ENCODE data around the gene ELK3.

Gene ELK3

DNA sequence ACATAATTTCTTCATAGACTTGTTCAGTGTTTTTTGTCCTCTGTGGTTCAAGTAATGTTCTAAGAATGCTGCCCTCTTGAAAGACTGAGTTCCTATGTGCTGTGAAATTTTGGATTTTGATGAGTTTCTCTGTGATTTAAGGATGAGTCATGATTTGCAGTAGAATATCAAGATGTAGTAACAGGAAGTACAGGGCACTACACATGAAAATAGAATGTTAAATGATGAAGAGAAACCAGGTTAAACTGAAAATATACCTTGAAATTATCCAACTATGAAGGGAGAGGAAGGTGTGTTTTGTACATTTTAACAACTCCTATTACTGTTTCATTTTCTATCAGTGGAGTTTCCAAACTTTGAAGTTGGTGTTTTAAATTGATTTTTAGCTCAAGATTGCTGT is 4.8 kb downstream of the ELK3 start:
- H3K9me2 ChIP-seq (replicated peaks; ENCODE audit: insufficient read depth, low read length): no peaks in the 10 kb centered on the region
- no peaks in the 10 kb centered on the region for H3K36me3 ChIP-seq (ENCODE audit: low read length)
- TF ChIP-seq EZH2phosphoT487 (conservative IDR thresholded peaks at IDR 0.05; ENCODE audit: low read length): no peak
- H3F3A ChIP-seq (ENCODE audit: insufficient read depth): no peaks in the 10 kb centered on the region
- no peaks in the 10 kb centered on the region for H4K20me1 ChIP-seq (ENCODE audit: low read depth, low read length)
- no peak overlapping the region for H3K4me3 ChIP-seq (ENCODE audit: insufficient read depth, low read length, poor library complexity, severe bottlenecking)
- no peaks in the 10 kb centered on the region; the same call in 1 of the 2 replicates for H3K27me3 ChIP-seq (ENCODE audit: low read length)
- no peaks in the 10 kb centered on the region for H3K79me2 ChIP-seq (ENCODE audit: insufficient read depth, low read length)
- H3K9ac ChIP-seq (ENCODE audit: low read length): no peak overlapping the region
- H2AFZ ChIP-seq (ENCODE audit: low read depth, low read length, severe bottlenecking): no peak overlapping the region
- no peak overlapping the region for H3K4me2 ChIP-seq (ENCODE audit: low read depth, low read length, poor library complexity, severe bottlenecking)
- H3K27ac ChIP-seq (ENCODE audit: low read depth, low read length): no peak overlapping the region
- H3K9me3 ChIP-seq (ENCODE audit: insufficient read depth, low read length): no peaks in the 10 kb centered on the region

- Histone ChIP-seq H3K9me2 (replicated peaks; ENCODE audit: insufficient read depth, low read length) (no peaks in the 10 kb centered on the region), H3F3A (ENCODE audit: insufficient read depth) (no peaks in the 10 kb centered on the region), H3K27ac (ENCODE audit: low read depth, low read length) (no peak overlapping the region), H4K20me1 (ENCODE audit: low read depth, low read length) (no peaks in the 10 kb centered on the region), H3K79me2 (ENCODE audit: insufficient read depth, low read length) (no peaks in the 10 kb centered on the region), H3K27me3 (ENCODE audit: low read length) (no peaks in the 10 kb centered on the region; the same call in 1 of the 2 replicates), H3K9ac (ENCODE audit: low read length) (no peak overlapping the region), H3K4me2 (ENCODE audit: low read depth, low read length, poor library complexity, severe bottlenecking) (no peak overlapping the region), H2AFZ (ENCODE audit: low read depth, low read length, severe bottlenecking) (no peak overlapping the region), H3K4me3 (ENCODE audit: insufficient read depth, low read length, poor library complexity, severe bottlenecking) (no peak overlapping the region), H3K9me3 (ENCODE audit: insufficient read depth, low read length) (no peaks in the 10 kb centered on the region), H3K36me3 (ENCODE audit: low read length) (no peaks in the 10 kb centered on the region)
- TF ChIP-seq, protein P1, sequence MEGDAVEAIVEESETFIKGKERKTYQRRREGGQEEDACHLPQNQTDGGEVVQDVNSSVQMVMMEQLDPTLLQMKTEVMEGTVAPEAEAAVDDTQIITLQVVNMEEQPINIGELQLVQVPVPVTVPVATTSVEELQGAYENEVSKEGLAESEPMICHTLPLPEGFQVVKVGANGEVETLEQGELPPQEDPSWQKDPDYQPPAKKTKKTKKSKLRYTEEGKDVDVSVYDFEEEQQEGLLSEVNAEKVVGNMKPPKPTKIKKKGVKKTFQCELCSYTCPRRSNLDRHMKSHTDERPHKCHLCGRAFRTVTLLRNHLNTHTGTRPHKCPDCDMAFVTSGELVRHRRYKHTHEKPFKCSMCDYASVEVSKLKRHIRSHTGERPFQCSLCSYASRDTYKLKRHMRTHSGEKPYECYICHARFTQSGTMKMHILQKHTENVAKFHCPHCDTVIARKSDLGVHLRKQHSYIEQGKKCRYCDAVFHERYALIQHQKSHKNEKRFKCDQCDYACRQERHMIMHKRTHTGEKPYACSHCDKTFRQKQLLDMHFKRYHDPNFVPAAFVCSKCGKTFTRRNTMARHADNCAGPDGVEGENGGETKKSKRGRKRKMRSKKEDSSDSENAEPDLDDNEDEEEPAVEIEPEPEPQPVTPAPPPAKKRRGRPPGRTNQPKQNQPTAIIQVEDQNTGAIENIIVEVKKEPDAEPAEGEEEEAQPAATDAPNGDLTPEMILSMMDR (IDR thresholded peaks at IDR 0.05; ENCODE audit: insufficient read depth, low read length, poor library complexity, severe bottlenecking): no peak
- no peak for TF ChIP-seq EZH2phosphoT487 (conservative IDR thresholded peaks at IDR 0.05; ENCODE audit: low read length)
Observed at GRCh38 chr12:96199464-96199863, 5.3 kb downstream of the ELK3 start.

- H3K79me2 ChIP-seq (ENCODE audit: insufficient read depth, low read length): no peaks in the 10 kb centered on the region
- H3K9ac ChIP-seq (ENCODE audit: low read length): no peak overlapping the region
- no peak overlapping the region for H3K4me3 ChIP-seq (ENCODE audit: insufficient read depth, low read length, poor library complexity, severe bottlenecking)
- H3K4me2 ChIP-seq (ENCODE audit: low read depth, low read length, poor library complexity, severe bottlenecking): no peak overlapping the region
- no peaks in the 10 kb centered on the region for H3K36me3 ChIP-seq (ENCODE audit: low read length)
- no peaks in the 10 kb centered on the region for H3F3A ChIP-seq (ENCODE audit: insufficient read depth)
- H3K27ac ChIP-seq (ENCODE audit: low read depth, low read length): no peak overlapping the region
- H2AFZ ChIP-seq (ENCODE audit: low read depth, low read length, severe bottlenecking): no peak overlapping the region
- no peaks in the 10 kb centered on the region for H3K9me3 ChIP-seq (ENCODE audit: insufficient read depth, low read length)
- TF ChIP-seq, protein P1 (IDR thresholded peaks at IDR 0.05; ENCODE audit: insufficient read depth, low read length, poor library complexity, severe bottlenecking): no peak
- TF ChIP-seq EZH2phosphoT487 (conservative IDR thresholded peaks at IDR 0.05; ENCODE audit: low read length): no peak
- no peaks in the 10 kb centered on the region for H4K20me1 ChIP-seq (ENCODE audit: low read depth, low read length)
- no peaks in the 10 kb centered on the region for H3K9me2 ChIP-seq (replicated peaks; ENCODE audit: insufficient read depth, low read length)
- H3K27me3 ChIP-seq (ENCODE audit: low read length): no peaks in the 10 kb centered on the region
Observed at GRCh38 chr12:96201272-96202227, 7.4 kb downstream of the ELK3 start.

DNA sequence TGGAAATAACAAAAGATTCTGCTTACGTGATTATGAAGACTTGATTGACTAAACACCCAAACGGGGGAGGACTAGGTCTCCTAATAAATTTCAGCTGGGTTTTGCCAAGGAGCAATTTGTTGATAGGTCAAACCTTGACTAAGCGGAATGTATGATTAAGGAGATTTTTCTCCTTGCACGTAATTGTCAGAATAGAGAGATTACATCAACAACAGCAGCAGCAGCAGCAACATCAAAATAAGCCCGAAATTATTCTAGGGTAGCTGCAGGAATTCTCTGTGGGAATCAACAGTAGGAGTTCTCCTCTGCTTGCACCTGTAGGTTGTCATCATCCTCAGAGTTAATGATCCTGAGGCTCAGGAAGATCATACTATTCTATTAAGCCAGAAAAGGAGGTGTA is 10.2 kb downstream of the ELK3 start:
- no peak overlapping the region for H3K4me2 ChIP-seq (ENCODE audit: low read depth, low read length, poor library complexity, severe bottlenecking)
- H3K79me2 ChIP-seq (ENCODE audit: insufficient read depth, low read length): no peaks in the 10 kb centered on the region
- no peak overlapping the region for H3K27ac ChIP-seq (ENCODE audit: low read depth, low read length)
- no peaks in the 10 kb centered on the region for H3K27me3 ChIP-seq (ENCODE audit: low read length)
- H4K20me1 ChIP-seq (ENCODE audit: low read depth, low read length): no peaks in the 10 kb centered on the region
- no peaks in the 10 kb centered on the region for H3K9me3 ChIP-seq (ENCODE audit: insufficient read depth, low read length)
- H3F3A ChIP-seq (ENCODE audit: insufficient read depth): no peaks in the 10 kb centered on the region
- H2AFZ ChIP-seq (ENCODE audit: low read depth, low read length, severe bottlenecking): no peak overlapping the region
- H3K9ac ChIP-seq (ENCODE audit: low read length): no peak overlapping the region
- TF ChIP-seq, protein P1 (IDR thresholded peaks at IDR 0.05; ENCODE audit: insufficient read depth, low read length, poor library complexity, severe bottlenecking): no peak
- TF ChIP-seq EZH2phosphoT487 (conservative IDR thresholded peaks at IDR 0.05; ENCODE audit: low read length): no peak
- H3K9me2 ChIP-seq (replicated peaks; ENCODE audit: insufficient read depth, low read length): no peaks in the 10 kb centered on the region
- no peak overlapping the region for H3K4me3 ChIP-seq (ENCODE audit: insufficient read depth, low read length, poor library complexity, severe bottlenecking)
- no peaks in the 10 kb centered on the region for H3K36me3 ChIP-seq (ENCODE audit: low read length)
